Measurements from ENCODE around the gene THSD7A.

GRCh38 chr7:11787534-11787933 is 44.5 kb downstream of the THSD7A start:
- TF ChIP-seq EZH2 (IDR thresholded peaks at IDR 0.05; ENCODE audit: low read depth) (no peak), CTCF (conservative IDR thresholded peaks at IDR 0.05) (no peak)
